Caco-2 (cell line): ENCODE data around the gene SNCA. TPM values are rescaled to one million over a fixed set of nuclear protein-coding genes. Genes with fewer than 3 reads are reported as not detected.
A peak's percentile ranks its signal among the peaks of the same experiment; 100 is the strongest.

ENCODE experiments used
- BruUV-seq: library from RNA; stranded (reverse); fragments of 400-500 nt; replicated peaks from 2 replicates; lab custom pipeline; 2021; lab: Mats Ljungman, UMichigan
- CTCF ChIA-PET: fragments of 300-600 bp; sonication (Branson Sonifier 250); formaldehyde crosslinking; loops from one replicate; lab custom pipeline; 2022; ENCODE audit warnings: antibody characterized with exemption; lab: Charles Lee
- POLR2A ChIA-PET: fragments of 300-600 bp; sonication (Branson Sonifier 250); formaldehyde crosslinking; loops from one replicate; lab custom pipeline; 2022; ENCODE audit warnings: antibody characterized with exemption; lab: Charles Lee
- DNase-seq, 2 experiments: peaks; one replicate each; pipeline versions ENCODE4 v3.0.0 to v3.0.0-alpha.2; 2020 to 2022
- H3K27me3 ChIP-seq: replicated peaks from 2 replicates; pipeline ENCODE4 v1.6.0; 2011; ENCODE audit warnings: low read length; ENCODE audit not compliant: control insufficient read depth, insufficient read depth
- H3K36me3 ChIP-seq: 2 replicates; pipeline ENCODE4 v1.5.1; 2011; ENCODE audit warnings: low read length; ENCODE audit not compliant: control insufficient read depth, insufficient read depth
- H3K4me1 ChIP-seq: fragments of 250-450 bp; sonication (Bioruptor Pico); 2 replicates; pipeline ENCODE4 v1.5.1; 2020; ENCODE audit warnings: mild to moderate bottlenecking
- H3K4me3 ChIP-seq: 2 replicates; pipeline ENCODE4 v1.5.1; 2011; ENCODE audit warnings: low read depth, mild to moderate bottlenecking, control low read depth, low read length
- H3K9me3 ChIP-seq: fragments of 250-450 bp; sonication (Bioruptor Pico); 2 replicates; pipeline ENCODE4 v1.5.1; 2020; ENCODE audit warnings: mild to moderate bottlenecking, moderate library complexity
- H3K27ac Mint-ChIP-seq: one replicate; pipeline ENCODE4 v1.8.0; 2022; ENCODE audit warnings: mixed read lengths; ENCODE audit not compliant: unreplicated experiment
- H3K27me3 Mint-ChIP-seq: one replicate; pipeline ENCODE4 v1.8.0; 2022; ENCODE audit warnings: mixed read lengths; ENCODE audit not compliant: insufficient read depth, unreplicated experiment
- H3K36me3 Mint-ChIP-seq: one replicate; pipeline ENCODE4 v1.8.0; 2022; ENCODE audit warnings: mild to moderate bottlenecking, mixed read lengths; ENCODE audit not compliant: insufficient read depth, unreplicated experiment
- H3K4me1 Mint-ChIP-seq: one replicate; pipeline ENCODE4 v1.8.0; 2022; ENCODE audit warnings: low read depth, mixed read lengths; ENCODE audit not compliant: unreplicated experiment
- H3K4me3 Mint-ChIP-seq: one replicate; pipeline ENCODE4 v1.8.0; 2022; ENCODE audit warnings: mild to moderate bottlenecking, moderate library complexity, mixed read lengths; ENCODE audit not compliant: unreplicated experiment
- H3K9me3 Mint-ChIP-seq: one replicate; pipeline ENCODE4 v1.8.0; 2022; ENCODE audit warnings: mixed read lengths; ENCODE audit not compliant: unreplicated experiment
- CTCF ChIP-seq, 2 experiments: fragments of 200-600 bp in 1 of 2; IDR thresholded peaks; 1 replicate in 1 of 2; 2 replicates in 1 of 2; pipeline versions ENCODE4 v1.5.1 to v1.8.0; 2011 to 2022; ENCODE audit warnings: antibody characterized with exemption in 1 of 2, control low read depth in 1 of 2, inconsistent platforms in 1 of 2, low read depth in 1 of 2, low read length in 1 of 2, mild to moderate bottlenecking in 1 of 2, moderate library complexity in 1 of 2; ENCODE audit not compliant: insufficient read depth in 1 of 2, severe bottlenecking in 1 of 2, unreplicated experiment in 1 of 2
- intact Hi-C: fragments of 100-400 bp; cut with micrococcal nuclease; formaldehyde crosslinking; loops from one replicate; pipeline ENCODE4 v1.10.0; 2022; ENCODE audit not compliant: unreplicated experiment
- total RNA-seq: library from RNA; stranded (reverse); gene quantifications from 2 replicates; pipeline ENCODE4 v1.2.3, GENCODE V29; 2022

SNCA gene
- total RNA-seq, 1 experiment from 2014 or later, result 8.4 TPM

GRCh38 chr4:89684536-89684935 is 152.4 kb downstream of the SNCA start:
- CTCF ChIA-PET, result no interaction called here
- intact Hi-C loops, result no loop called here
- H3K4me3 Mint-ChIP-seq, result no peak overlapping the region

GRCh38 chr4:89682808-89683207 is 154.2 kb downstream of the SNCA start:
- Histone ChIP-seq H3K27me3 (no peaks in the 10 kb centered on the region), H3K4me3 (no peak overlapping the region), H3K4me1 (peaks cover 5% of the 10 kb centered on the region; the same call in 1 of the 2 replicates), H3K9me3 (no peaks in the 10 kb centered on the region), H3K36me3 (no peaks in the 10 kb centered on the region)
- H3K36me3 Mint-ChIP-seq, result no peaks in the 10 kb centered on the region
- H3K27ac Mint-ChIP-seq, result no peak overlapping the region
- no peaks in the 10 kb centered on the region for H3K9me3 Mint-ChIP-seq
- BruUV-seq, result no TSS peak
- intact Hi-C loops, result no loop called here
- no peak for DNase-seq
- CTCF ChIA-PET, result no interaction called here
- POLR2A ChIA-PET, result no interaction called here
- H3K4me1 Mint-ChIP-seq, result peaks cover 12% of the 10 kb centered on the region
- no peak for TF ChIP-seq CTCF (IDR thresholded peaks at IDR 0.05; ENCODE audit: insufficient read depth in 1 of 2, low read depth in 1 of 2, low read length in 1 of 2, severe bottlenecking in 1 of 2, unreplicated experiment in 1 of 2)
- no peak overlapping the region for H3K4me3 Mint-ChIP-seq
- peaks cover 4% of the 10 kb centered on the region for H3K27me3 Mint-ChIP-seq

More at GRCh38 chr4:89684536-89684935, 152.4 kb downstream of the SNCA start:
- H3K27me3 ChIP-seq, result no peaks in the 10 kb centered on the region
- H3K9me3 ChIP-seq, result no peaks in the 10 kb centered on the region
- no peak for DNase-seq
- Mint-ChIP-seq H3K9me3 (peaks cover 5% of the 10 kb centered on the region), H3K36me3 (no peaks in the 10 kb centered on the region), H3K27me3 (peaks cover 4% of the 10 kb centered on the region), H3K4me1 (peaks cover 12% of the 10 kb centered on the region), H3K27ac (no peak overlapping the region)
- no peak overlapping the region for H3K4me3 ChIP-seq
- BruUV-seq, result no TSS peak
- POLR2A ChIA-PET, result no interaction called here
- TF ChIP-seq CTCF (IDR thresholded peaks at IDR 0.05; ENCODE audit: insufficient read depth in 1 of 2, low read depth in 1 of 2, low read length in 1 of 2, severe bottlenecking in 1 of 2, unreplicated experiment in 1 of 2), result no peak
- no peaks in the 10 kb centered on the region for H3K36me3 ChIP-seq
- H3K4me1 ChIP-seq, result peaks cover 5% of the 10 kb centered on the region; the same call in 1 of the 2 replicates

- Histone ChIP-seq H3K4me1 (peaks cover 5% of the 10 kb centered on the region; the same call in 1 of the 2 replicates), H3K4me3 (no peak overlapping the region), H3K36me3 (no peaks in the 10 kb centered on the region), H3K27me3 (no peaks in the 10 kb centered on the region), H3K9me3 (no peaks in the 10 kb centered on the region)
- no peaks in the 10 kb centered on the region for H3K36me3 Mint-ChIP-seq
- no peak overlapping the region for H3K4me3 Mint-ChIP-seq
- peaks cover 12% of the 10 kb centered on the region for H3K4me1 Mint-ChIP-seq
- TSS peak; percentile 33 for BruUV-seq
- POLR2A ChIA-PET, result no interaction called here
- no peaks in the 10 kb centered on the region for H3K27me3 Mint-ChIP-seq
- H3K27ac Mint-ChIP-seq, result no peak overlapping the region
- no peak for TF ChIP-seq CTCF (IDR thresholded peaks at IDR 0.05; ENCODE audit: insufficient read depth in 1 of 2, low read depth in 1 of 2, low read length in 1 of 2, severe bottlenecking in 1 of 2, unreplicated experiment in 1 of 2)
- CTCF ChIA-PET, result no interaction called here
- H3K9me3 Mint-ChIP-seq, result peaks cover 2% of the 10 kb centered on the region
- no peak for DNase-seq
- intact Hi-C loops, result no loop called here
These were observed 155.3 kb downstream of the SNCA start for GRCh38 chr4:89681671-89682070.
